Measurements from ENCODE around the gene FAM240A. TPM values are rescaled to one million over a fixed set of nuclear protein-coding genes. Genes with fewer than 3 reads are reported as not detected.

FAM240A gene
- total RNA-seq, 1 experiment from 2014 or later: not detected

GRCh38 chr3:46670891-46671427, 58.6 kb downstream of the FAM240A start:
- Histone ChIP-seq H2AFZ (ENCODE audit: low read length) (no peak overlapping the region), H3K9ac (ENCODE audit: low read length) (no peak overlapping the region), H3K4me1 (ENCODE audit: insufficient read depth, low read length) (no peaks in the 10 kb centered on the region), H3K79me2 (ENCODE audit: low read length) (no peaks in the 10 kb centered on the region), H3K36me3 (ENCODE audit: low read depth, low read length) (peaks cover 6% of the 10 kb centered on the region; the same call in 1 of the 2 replicates), H4K20me1 (ENCODE audit: low read length) (no peaks in the 10 kb centered on the region), H3K27ac (ENCODE audit: low read length) (no peak overlapping the region), H3K9me3 (ENCODE audit: low read length) (no peaks in the 10 kb centered on the region), H3K9me2 (replicated peaks; ENCODE audit: low read length) (no peaks in the 10 kb centered on the region), H3K27me3 (ENCODE audit: low read length) (no peaks in the 10 kb centered on the region), H3K4me2 (ENCODE audit: low read length) (no peak overlapping the region), H3K4me3 (ENCODE audit: low read length) (no peak overlapping the region), H3F3A (ENCODE audit: low read length, unreplicated experiment) (no peaks in the 10 kb centered on the region)
- CTCF ChIA-PET: no interaction called here
- POLR2A ChIA-PET (ENCODE audit: unreplicated experiment): no interaction called here
- no TSS peak for BruUV-seq (replicated peaks)
- TF ChIP-seq EZH2 (IDR thresholded peaks at IDR 0.05; ENCODE audit: low read length, unreplicated experiment) (no peak), EZH2phosphoT487 (IDR thresholded peaks at IDR 0.05; ENCODE audit: borderline replicate concordance, low read length) (no peak), CTCF (conservative IDR thresholded peaks at IDR 0.05; ENCODE audit: low read depth, low read length) (no peak)
- intact Hi-C loops (cut with micrococcal nuclease): no loop called here
- ATAC-seq: no peak
- DNase-seq: no peak

- ChIA-PET CTCF (no interaction called here), POLR2A (ENCODE audit: unreplicated experiment) (no interaction called here)
- no peaks in the 10 kb centered on the region for H3F3A ChIP-seq (ENCODE audit: low read length, unreplicated experiment)
- no peak overlapping the region for H3K9ac ChIP-seq (ENCODE audit: low read length)
- no peaks in the 10 kb centered on the region for H3K79me2 ChIP-seq (ENCODE audit: low read length)
- H4K20me1 ChIP-seq (ENCODE audit: low read length): no peaks in the 10 kb centered on the region
- no peak for ATAC-seq
- TF ChIP-seq EZH2 (IDR thresholded peaks at IDR 0.05; ENCODE audit: low read length, unreplicated experiment) (no peak), EZH2phosphoT487 (IDR thresholded peaks at IDR 0.05; ENCODE audit: borderline replicate concordance, low read length) (no peak), CTCF (conservative IDR thresholded peaks at IDR 0.05; ENCODE audit: low read depth, low read length) (no peak)
- no peak for DNase-seq
- peaks cover 6% of the 10 kb centered on the region; the same call in 1 of the 2 replicates for H3K36me3 ChIP-seq (ENCODE audit: low read depth, low read length)
- no peaks in the 10 kb centered on the region for H3K27me3 ChIP-seq (ENCODE audit: low read length)
- no peaks in the 10 kb centered on the region for H3K9me2 ChIP-seq (replicated peaks; ENCODE audit: low read length)
- no peaks in the 10 kb centered on the region for H3K4me1 ChIP-seq (ENCODE audit: insufficient read depth, low read length)
- no TSS peak for BruUV-seq (replicated peaks)
- H3K27ac ChIP-seq (ENCODE audit: low read length): no peak overlapping the region
- intact Hi-C loops (cut with micrococcal nuclease): no loop called here
- no peak overlapping the region for H3K4me2 ChIP-seq (ENCODE audit: low read length)
- H3K9me3 ChIP-seq (ENCODE audit: low read length): no peaks in the 10 kb centered on the region
- H3K4me3 ChIP-seq (ENCODE audit: low read length): no peak overlapping the region
- H2AFZ ChIP-seq (ENCODE audit: low read length): no peak overlapping the region
These were observed 59.4 kb downstream of the FAM240A start for GRCh38 chr3:46671541-46672348.

- Histone ChIP-seq H3K36me3 (ENCODE audit: low read depth, low read length) (peaks cover 6% of the 10 kb centered on the region; the same call in 1 of the 2 replicates), H3K79me2 (ENCODE audit: low read length) (no peaks in the 10 kb centered on the region), H3K4me2 (ENCODE audit: low read length) (no peak overlapping the region), H3K27me3 (ENCODE audit: low read length) (no peaks in the 10 kb centered on the region), H3K4me3 (ENCODE audit: low read length) (no peak overlapping the region), H3K9me3 (ENCODE audit: low read length) (no peaks in the 10 kb centered on the region), H3F3A (ENCODE audit: low read length, unreplicated experiment) (no peaks in the 10 kb centered on the region), H3K27ac (ENCODE audit: low read length) (no peak overlapping the region), H3K9ac (ENCODE audit: low read length) (no peak overlapping the region), H3K9me2 (replicated peaks; ENCODE audit: low read length) (no peaks in the 10 kb centered on the region), H2AFZ (ENCODE audit: low read length) (no peak overlapping the region), H3K4me1 (ENCODE audit: insufficient read depth, low read length) (no peaks in the 10 kb centered on the region), H4K20me1 (ENCODE audit: low read length) (no peaks in the 10 kb centered on the region)
- ATAC-seq (no peak), DNase-seq (no peak)
- CTCF ChIA-PET: no interaction called here
- intact Hi-C loops (cut with micrococcal nuclease): no loop called here
- POLR2A ChIA-PET (ENCODE audit: unreplicated experiment): no interaction called here
- TF ChIP-seq EZH2phosphoT487 (IDR thresholded peaks at IDR 0.05; ENCODE audit: borderline replicate concordance, low read length) (no peak), CTCF (conservative IDR thresholded peaks at IDR 0.05; ENCODE audit: low read depth, low read length) (no peak), EZH2 (IDR thresholded peaks at IDR 0.05; ENCODE audit: low read length, unreplicated experiment) (no peak)
- BruUV-seq (replicated peaks): no TSS peak
These were observed 60.0 kb downstream of the FAM240A start for GRCh38 chr3:46672349-46672695.

Data from PC-3 (cell line).